AG04449 (cell line): ENCODE results near the gene THEMIS.
"Not testable (repeated sequence)": the region's sequence is repeated elsewhere in the genome, so short reads cannot be mapped to it uniquely, and the experiment has no call there.

Experiments used
- CTCF ChIA-PET: fragments of 350-600 bp; formaldehyde crosslinking; extraction: SDS; loops from one replicate; lab custom pipeline; 2021; ENCODE audit warnings: antibody characterized with exemption; lab: Yijun Ruan, JAX
- POLR2A ChIA-PET: fragments of 400-600, 350-600 bp; formaldehyde crosslinking; extraction: SDS; loops from one replicate; lab custom pipeline; 2020; ENCODE audit warnings: antibody characterized with exemption, inconsistent platforms; lab: Yijun Ruan, JAX
- DNase-seq: peaks from one replicate; pipeline ENCODE4 v3.0.0-alpha.2; 2010; ENCODE audit warnings: low read depth, low spot score
- H3K4me3 ChIP-seq: 2 replicates; pipeline ENCODE4 v1.5.1; 2011; ENCODE audit warnings: low read depth, mild to moderate bottlenecking, control low read depth, low read length
- TF ChIP-seq, protein P1 (sequence below): IDR thresholded peaks from one replicate; pipeline ENCODE4 v1.5.1; 2011; ENCODE audit warnings: mild to moderate bottlenecking, moderate library complexity, low read length, control low read depth, inconsistent platforms; ENCODE audit not compliant: insufficient read depth; ENCODE audit errors: missing control alignments

The THEMIS gene

DNA sequence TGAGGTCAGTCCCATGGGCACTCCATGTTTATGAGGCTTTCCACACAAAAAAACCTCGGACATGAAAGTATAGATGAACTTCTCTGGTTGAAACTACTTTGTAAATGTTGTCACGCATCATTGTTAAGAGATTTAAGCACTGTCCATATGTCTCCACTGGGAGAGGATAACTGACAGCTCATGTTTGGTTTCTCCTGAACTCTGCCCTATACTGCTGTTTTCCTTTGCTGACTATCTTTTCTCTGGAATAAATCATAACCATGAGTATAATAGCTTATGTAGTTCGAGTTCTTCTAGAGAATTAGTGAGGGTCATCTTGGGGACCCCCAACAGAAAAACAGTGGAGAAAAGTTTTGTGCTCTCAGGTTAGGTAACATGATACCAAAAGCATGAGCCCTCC lies 14.3 kb downstream of the THEMIS start:
- no peak for DNase-seq
- CTCF ChIA-PET = no interaction called here
- TF ChIP-seq, protein P1, sequence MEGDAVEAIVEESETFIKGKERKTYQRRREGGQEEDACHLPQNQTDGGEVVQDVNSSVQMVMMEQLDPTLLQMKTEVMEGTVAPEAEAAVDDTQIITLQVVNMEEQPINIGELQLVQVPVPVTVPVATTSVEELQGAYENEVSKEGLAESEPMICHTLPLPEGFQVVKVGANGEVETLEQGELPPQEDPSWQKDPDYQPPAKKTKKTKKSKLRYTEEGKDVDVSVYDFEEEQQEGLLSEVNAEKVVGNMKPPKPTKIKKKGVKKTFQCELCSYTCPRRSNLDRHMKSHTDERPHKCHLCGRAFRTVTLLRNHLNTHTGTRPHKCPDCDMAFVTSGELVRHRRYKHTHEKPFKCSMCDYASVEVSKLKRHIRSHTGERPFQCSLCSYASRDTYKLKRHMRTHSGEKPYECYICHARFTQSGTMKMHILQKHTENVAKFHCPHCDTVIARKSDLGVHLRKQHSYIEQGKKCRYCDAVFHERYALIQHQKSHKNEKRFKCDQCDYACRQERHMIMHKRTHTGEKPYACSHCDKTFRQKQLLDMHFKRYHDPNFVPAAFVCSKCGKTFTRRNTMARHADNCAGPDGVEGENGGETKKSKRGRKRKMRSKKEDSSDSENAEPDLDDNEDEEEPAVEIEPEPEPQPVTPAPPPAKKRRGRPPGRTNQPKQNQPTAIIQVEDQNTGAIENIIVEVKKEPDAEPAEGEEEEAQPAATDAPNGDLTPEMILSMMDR = no peak
- H3K4me3 ChIP-seq = no peak overlapping the region
- POLR2A ChIA-PET = no interaction called here

DNA sequence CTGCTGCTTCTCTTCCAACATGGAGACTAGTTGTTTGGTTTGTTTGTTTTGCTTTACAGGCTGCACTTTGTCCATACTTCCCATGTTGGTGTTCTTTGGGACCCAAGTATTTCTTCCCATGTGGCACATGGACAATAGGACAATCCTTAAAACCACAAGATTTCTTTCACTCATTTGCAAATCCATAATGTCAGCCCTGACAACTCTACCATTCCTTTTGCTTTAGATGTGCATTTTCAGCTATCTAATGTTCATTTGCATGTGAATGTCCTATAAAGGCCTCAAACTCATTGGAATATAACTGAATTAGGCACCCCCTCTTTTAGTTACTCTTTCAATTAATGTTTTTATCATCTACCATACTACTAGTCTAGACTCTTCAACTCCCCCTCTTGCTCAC lies 16.7 kb downstream of the THEMIS start:
- ChIA-PET CTCF (no interaction called here), POLR2A (no interaction called here)
- no peak overlapping the region for H3K4me3 ChIP-seq
- DNase-seq = no peak
- TF ChIP-seq, protein P1 = no peak

DNA sequence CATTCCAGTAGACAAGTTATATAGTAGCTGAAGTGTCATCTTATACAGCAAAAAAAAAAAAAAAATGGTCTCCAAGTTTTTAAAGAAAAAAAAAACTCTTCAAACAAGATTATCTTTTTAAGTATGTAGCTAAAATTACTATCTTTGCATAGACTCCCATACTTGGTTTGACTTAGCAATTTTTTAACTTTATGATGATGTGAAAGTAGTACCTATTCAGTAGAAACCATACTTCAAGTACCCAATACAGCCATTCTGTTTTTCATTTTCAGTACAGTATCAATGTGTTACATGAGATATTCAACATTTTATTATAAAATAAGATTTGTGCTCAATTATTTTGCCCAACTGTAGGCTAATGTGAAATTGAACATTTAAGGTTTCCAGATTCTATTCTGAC lies 18.9 kb downstream of the THEMIS start:
- DNase-seq, H3K4me3 ChIP-seq, POLR2A ChIA-PET: not testable (repeated sequence)
- CTCF ChIA-PET = interaction anchor here (0.9 kb wide), 2 partner anchors 12 to 1434 kb away, joined by 3 read pairs; no protein-coding TSS in a partner anchor

DNA sequence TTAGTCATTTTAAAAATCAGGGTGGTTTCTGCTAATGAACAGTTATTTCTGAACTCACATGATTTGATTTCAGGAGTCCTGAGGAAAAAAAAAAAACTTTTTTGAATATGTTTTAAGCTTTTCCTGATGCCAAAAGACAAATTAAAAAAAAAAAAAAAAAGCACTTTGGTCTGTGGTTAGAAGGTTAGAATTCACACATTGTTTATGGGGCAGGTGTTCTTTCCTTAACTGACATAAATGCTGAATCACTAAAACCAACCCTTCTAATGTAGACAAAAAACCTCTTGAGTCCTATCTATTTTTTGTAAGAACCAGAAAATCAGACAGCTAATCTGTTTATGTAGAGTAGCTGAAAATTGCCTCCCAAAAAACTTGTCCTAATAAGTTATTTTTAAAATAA lies 20.4 kb downstream of the THEMIS start:
- ChIA-PET CTCF (no interaction called here), POLR2A (no interaction called here)
- no peak overlapping the region for H3K4me3 ChIP-seq
- TF ChIP-seq, protein P1 = no peak
- no peak for DNase-seq

DNA sequence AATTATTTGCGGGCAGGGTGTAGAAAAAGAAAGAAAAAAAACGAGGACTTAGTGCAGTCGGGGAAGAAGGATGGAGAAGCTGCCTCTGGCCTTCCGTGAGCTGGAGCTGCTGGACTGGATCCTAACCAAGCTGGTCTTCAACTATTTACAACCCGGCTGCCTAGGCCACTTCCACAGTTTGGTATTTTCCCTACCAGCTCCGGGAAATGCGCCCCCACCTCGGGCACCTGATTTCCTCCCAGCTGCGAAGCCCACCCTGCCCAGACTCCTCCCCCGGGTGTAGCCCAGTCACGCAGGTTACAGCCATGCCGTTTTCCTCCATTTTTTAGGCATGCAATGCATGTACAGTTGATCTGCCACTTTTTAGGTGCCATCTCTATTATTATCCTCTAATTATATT lies 21.2 kb downstream of the THEMIS start:
- no peak overlapping the region for H3K4me3 ChIP-seq
- no peak for DNase-seq
- CTCF ChIA-PET = no interaction called here
- TF ChIP-seq, protein P1 = no peak
- POLR2A ChIA-PET = no interaction called here

DNA sequence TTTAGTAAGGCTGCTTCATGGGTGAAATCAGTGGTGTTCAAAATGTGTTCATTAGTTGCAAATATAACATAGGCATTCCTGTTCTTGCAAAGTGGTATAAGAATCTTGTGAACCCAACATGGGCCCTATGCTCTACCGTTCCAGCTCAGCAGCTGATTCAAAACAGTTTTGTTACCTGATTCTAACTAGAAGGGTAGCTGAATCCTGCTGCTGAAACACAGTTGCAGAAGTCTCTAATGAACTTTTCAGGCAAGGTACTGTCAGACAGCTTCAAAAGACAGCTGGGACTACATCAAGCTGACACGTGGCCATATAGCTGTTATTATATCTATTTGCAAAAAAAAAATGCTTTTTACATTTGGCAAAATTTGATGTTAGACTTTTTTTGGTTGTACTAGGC lies 22.7 kb downstream of the THEMIS start:
- POLR2A ChIA-PET = interaction anchor here (0.6 kb wide), 1 partner anchor 479 kb away, joined by 3 read pairs; no protein-coding TSS in a partner anchor
- H3K4me3 ChIP-seq = no peak overlapping the region
- no peak for DNase-seq
- TF ChIP-seq, protein P1 = no peak
- CTCF ChIA-PET = no interaction called here

DNA sequence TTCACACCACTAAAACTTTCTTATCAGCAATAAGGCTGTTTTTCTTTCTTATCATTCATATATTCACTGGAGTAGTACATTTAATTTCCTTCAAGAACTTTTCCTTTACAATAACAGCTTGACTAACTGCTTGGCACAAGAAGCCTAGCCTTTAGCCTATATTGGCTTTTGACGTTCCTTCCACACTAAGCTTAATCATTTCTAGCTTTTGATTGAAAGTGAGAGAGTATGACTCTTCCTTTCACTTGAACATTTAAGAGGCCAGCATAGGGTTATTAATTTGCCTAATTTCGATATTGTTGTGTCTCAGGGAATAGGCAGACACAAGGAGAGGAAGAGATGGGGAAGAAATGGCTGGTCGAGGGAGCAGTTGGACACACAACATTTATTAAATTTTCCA lies 23.6 kb downstream of the THEMIS start:
- TF ChIP-seq, protein P1 = no peak
- CTCF ChIA-PET = no interaction called here
- DNase-seq = no peak
- no peak overlapping the region for H3K4me3 ChIP-seq
- POLR2A ChIA-PET = no interaction called here
